Measurements from ENCODE around the gene FGG. TPM values are rescaled to one million over a fixed set of nuclear protein-coding genes. Genes with fewer than 3 reads are reported as not detected.

The FGG gene
- total and polyA plus RNA-seq, 2 experiments from 2014 or later, result 1,415 to 1,531 TPM

DNA sequence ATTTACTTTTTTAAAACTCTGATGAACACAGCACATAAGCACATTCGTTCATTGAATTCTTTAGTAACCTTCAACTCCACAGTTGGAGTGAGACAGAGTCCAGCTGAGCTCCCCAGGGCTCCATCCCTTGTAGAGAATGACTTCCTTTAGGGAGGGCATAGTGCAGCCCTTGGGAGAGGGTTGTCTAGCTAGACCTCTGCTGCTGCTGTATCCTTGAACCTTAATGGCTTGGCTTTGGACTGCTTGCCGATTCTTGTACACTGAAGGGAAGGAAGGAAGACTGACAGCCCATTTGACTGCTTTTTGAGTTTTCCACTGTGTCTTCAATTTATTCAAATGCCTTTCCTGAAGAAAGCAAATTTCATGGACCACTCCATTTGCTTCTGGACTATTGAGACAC, 19.4 kb upstream of the FGG start:
- Histone ChIP-seq H3K4me3 (no peak overlapping the region), H4K20me1 (ENCODE audit: insufficient read depth, poor library complexity, severe bottlenecking) (no peaks in the 10 kb centered on the region), H3K4me1 (ENCODE audit: insufficient read depth) (peaks cover 11% of the 10 kb centered on the region), H3K4me2 (no peak overlapping the region), H2AFZ (no peak overlapping the region), H3K27me3 (peaks cover 11% of the 10 kb centered on the region), H3K9me2 (replicated peaks; ENCODE audit: insufficient read depth) (no peaks in the 10 kb centered on the region), H3K36me3 (replicated peaks; ENCODE audit: insufficient read depth, low read depth) (no peaks in the 10 kb centered on the region), H3K9me3 (ENCODE audit: low read depth) (no peaks in the 10 kb centered on the region), H3K79me2 (peaks cover 6% of the 10 kb centered on the region), H3K27ac (no peak overlapping the region)
- TF ChIP-seq EZH2 (IDR thresholded peaks at IDR 0.05; ENCODE audit: borderline replicate concordance), result no peak
- TF ChIP-seq EZH2phosphoT487 (IDR thresholded peaks at IDR 0.05; ENCODE audit: low read depth, severe bottlenecking, unreplicated experiment), result no peak
- TF ChIP-seq, protein P1, sequence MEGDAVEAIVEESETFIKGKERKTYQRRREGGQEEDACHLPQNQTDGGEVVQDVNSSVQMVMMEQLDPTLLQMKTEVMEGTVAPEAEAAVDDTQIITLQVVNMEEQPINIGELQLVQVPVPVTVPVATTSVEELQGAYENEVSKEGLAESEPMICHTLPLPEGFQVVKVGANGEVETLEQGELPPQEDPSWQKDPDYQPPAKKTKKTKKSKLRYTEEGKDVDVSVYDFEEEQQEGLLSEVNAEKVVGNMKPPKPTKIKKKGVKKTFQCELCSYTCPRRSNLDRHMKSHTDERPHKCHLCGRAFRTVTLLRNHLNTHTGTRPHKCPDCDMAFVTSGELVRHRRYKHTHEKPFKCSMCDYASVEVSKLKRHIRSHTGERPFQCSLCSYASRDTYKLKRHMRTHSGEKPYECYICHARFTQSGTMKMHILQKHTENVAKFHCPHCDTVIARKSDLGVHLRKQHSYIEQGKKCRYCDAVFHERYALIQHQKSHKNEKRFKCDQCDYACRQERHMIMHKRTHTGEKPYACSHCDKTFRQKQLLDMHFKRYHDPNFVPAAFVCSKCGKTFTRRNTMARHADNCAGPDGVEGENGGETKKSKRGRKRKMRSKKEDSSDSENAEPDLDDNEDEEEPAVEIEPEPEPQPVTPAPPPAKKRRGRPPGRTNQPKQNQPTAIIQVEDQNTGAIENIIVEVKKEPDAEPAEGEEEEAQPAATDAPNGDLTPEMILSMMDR (IDR thresholded peaks at IDR 0.05; ENCODE audit: poor library complexity), result no peak
- 76% methylated on average over 2 of the region's 2 CpGs for WGBS (ENCODE audit: low lambda C conversion rate, missing lambda C conversion rate)
- no peak for DNase-seq (ENCODE audit: low spot score)

- no peaks in the 10 kb centered on the region for H3K9me2 ChIP-seq (replicated peaks; ENCODE audit: insufficient read depth)
- H3K36me3 ChIP-seq (replicated peaks; ENCODE audit: insufficient read depth, low read depth), result no peaks in the 10 kb centered on the region
- H4K20me1 ChIP-seq (ENCODE audit: insufficient read depth, poor library complexity, severe bottlenecking), result no peaks in the 10 kb centered on the region
- H3K27me3 ChIP-seq, result peaks cover 11% of the 10 kb centered on the region
- TF ChIP-seq, protein P1 (IDR thresholded peaks at IDR 0.05; ENCODE audit: poor library complexity), result no peak
- H3K79me2 ChIP-seq, result peaks cover 6% of the 10 kb centered on the region
- DNase-seq (ENCODE audit: low spot score), result no peak
- H3K9me3 ChIP-seq (ENCODE audit: low read depth), result no peaks in the 10 kb centered on the region
- no peak overlapping the region for H3K4me3 ChIP-seq
- H3K4me2 ChIP-seq, result no peak overlapping the region
- no peak overlapping the region for H3K27ac ChIP-seq
- H3K4me1 ChIP-seq (ENCODE audit: insufficient read depth), result peaks cover 19% of the 10 kb centered on the region
- no peak overlapping the region for H2AFZ ChIP-seq
Observed at GRCh38 chr4:154630324-154630723, 17.9 kb upstream of the FGG start.

DNA sequence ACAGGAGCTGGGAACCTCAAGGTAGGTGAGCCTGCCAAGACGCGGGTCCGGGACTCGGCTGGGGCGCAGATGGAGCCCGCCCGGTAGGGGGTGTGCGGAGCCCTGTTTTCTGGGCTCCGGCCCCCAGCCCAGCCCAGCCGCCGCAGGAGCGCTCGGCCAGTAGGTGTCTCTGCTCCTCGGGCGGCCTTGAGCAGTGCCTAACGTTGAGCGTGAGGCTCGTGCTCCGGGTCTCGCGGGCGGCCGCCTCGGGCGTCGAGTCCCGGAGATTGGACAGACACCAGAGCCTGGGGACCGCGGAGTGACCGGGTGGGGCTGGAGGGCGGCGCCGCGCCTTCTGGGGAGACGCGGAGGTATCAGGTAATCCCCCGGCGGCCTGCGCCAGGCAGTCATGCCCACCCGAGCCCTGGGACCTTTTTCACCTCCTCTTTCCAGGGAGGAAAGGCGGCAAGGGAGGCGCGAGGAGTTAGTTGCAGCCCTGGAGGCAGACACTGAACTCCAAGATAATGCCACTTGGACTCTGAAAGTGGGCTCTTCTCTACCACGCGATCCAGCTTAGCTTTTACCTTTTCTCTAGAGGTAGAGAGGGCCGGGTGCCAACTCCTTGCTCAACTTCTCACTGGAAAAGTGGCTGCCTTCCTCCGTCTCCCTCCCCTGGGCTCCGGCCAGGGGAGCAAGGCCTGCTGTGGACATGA, 14.5 kb upstream of the FGG start:
- H3K27me3 ChIP-seq, result peaks cover 8% of the 10 kb centered on the region
- TF ChIP-seq, protein P1 (IDR thresholded peaks at IDR 0.05; ENCODE audit: poor library complexity), result peak; percentile 69
- no peak for TF ChIP-seq EZH2 (IDR thresholded peaks at IDR 0.05; ENCODE audit: borderline replicate concordance)
- TF ChIP-seq EZH2phosphoT487 (IDR thresholded peaks at IDR 0.05; ENCODE audit: low read depth, severe bottlenecking, unreplicated experiment), result no peak
- peak overlapping the region; percentile 34 for H3K4me3 ChIP-seq
- H3K27ac ChIP-seq, result peak overlapping the region; percentile 52
- peak overlapping the region; percentile 97 for H2AFZ ChIP-seq
- peaks cover 6% of the 10 kb centered on the region for H3K79me2 ChIP-seq
- H3K4me1 ChIP-seq (ENCODE audit: insufficient read depth), result peaks cover 19% of the 10 kb centered on the region
- peak; percentile 88 for DNase-seq (ENCODE audit: low spot score)
- no peaks in the 10 kb centered on the region for H3K36me3 ChIP-seq (replicated peaks; ENCODE audit: insufficient read depth, low read depth)
- no peaks in the 10 kb centered on the region for H3K9me3 ChIP-seq (ENCODE audit: low read depth)
- no peaks in the 10 kb centered on the region for H3K9me2 ChIP-seq (replicated peaks; ENCODE audit: insufficient read depth)
- H4K20me1 ChIP-seq (ENCODE audit: insufficient read depth, poor library complexity, severe bottlenecking), result no peaks in the 10 kb centered on the region
- 4% methylated on average over 48 of the region's 48 CpGs for WGBS (ENCODE audit: low lambda C conversion rate, missing lambda C conversion rate)
- H3K4me2 ChIP-seq, result peak overlapping the region; percentile 95
